Measurements from ENCODE around the gene HPS4.

GRCh38 chr22:26483043-26483438, 542 bp downstream of the HPS4 start:
- TF ChIP-seq CTCF (IDR thresholded peaks at IDR 0.05) (no peak), POLR2A (IDR thresholded peaks at IDR 0.05) (no peak), POLR2AphosphoS5 (IDR thresholded peaks at IDR 0.05) (no peak)
